HG03135 (cell line): ENCODE data around the gene BTBD10.

Experiments
- ATAC-seq: cut with Tn5 transposase; IDR thresholded peaks from one replicate; pipeline ENCODE4 v1.9.1; 2021; ENCODE audit warnings: mild to moderate bottlenecking, moderate library complexity; ENCODE audit not compliant: unreplicated experiment

BTBD10 gene

DNA sequence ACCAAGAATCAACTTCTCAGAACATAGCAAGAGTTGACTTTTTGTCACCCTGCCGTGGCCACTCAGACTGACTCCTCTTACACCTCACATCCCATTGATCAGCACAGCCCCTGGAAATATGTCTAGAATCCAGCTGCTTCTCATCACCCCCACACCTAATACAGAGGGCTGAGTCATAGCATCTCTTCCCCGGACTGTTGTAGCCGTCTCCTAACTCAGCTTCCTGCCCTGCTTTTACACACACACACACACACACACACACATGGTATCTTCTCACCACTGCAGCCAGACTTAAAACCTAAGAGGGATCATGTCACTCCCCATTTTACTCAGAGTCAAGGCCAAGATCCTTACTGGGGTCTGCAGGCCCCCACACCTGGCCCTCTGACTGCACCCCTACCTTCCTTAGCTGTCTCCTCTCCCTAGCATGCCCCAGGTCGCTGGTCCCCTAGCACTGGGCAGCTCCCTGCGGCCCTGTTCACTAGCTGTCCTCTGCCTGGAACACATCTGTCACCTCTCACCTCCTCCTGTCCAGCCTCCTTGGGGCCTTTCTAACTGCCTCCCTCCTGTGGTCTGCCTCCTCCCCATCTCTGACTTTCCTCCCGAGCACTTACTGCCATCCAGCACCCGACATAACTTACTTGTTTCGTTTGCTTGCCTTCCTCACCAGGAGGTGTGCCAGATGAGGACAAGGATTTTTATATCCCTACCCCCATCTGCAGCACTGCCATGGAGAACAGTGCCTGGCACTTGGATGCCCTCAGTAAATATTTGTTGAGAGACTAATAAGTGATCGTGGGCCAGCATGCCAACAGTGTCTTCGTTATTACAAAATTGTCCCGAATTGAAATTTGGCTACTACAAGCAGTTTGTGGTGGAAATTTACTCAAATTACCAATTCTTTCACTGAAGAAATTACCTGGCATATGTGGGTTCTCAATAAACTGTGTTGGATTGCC lies 123.5 kb downstream of the BTBD10 start:
- ATAC-seq: no peak

- ATAC-seq: no peak
Observed at GRCh38 chr11:13338427-13339069, 124.5 kb downstream of the BTBD10 start.

- no peak for ATAC-seq
Observed at GRCh38 chr11:13338019-13338426, 125.0 kb downstream of the BTBD10 start.
